ENCODE results near the gene CSNK1D.

CSNK1D gene

GRCh38 chr17:82304826-82305726 is 31.6 kb upstream of the CSNK1D start:
- Histone ChIP-seq H3K4me1 (ENCODE audit: insufficient read depth, low read length) (no peaks in the 10 kb centered on the region), H3K4me3 (ENCODE audit: low read depth in 1 of 2, low read length in 2 of 2) (no peak overlapping the region), H3K27ac (ENCODE audit: low read depth, low read length) (no peak overlapping the region), H3K9me3 (ENCODE audit: low read length) (no peaks in the 10 kb centered on the region), H3K36me3 (ENCODE audit: insufficient read depth, low read length) (no peaks in the 10 kb centered on the region), H3K27me3 (ENCODE audit: control insufficient read depth in 1 of 2, insufficient read depth in 2 of 2, low read length in 2 of 2) (peaks cover 0 to 10% of the 10 kb centered on the region in 2 donors), H3K9ac (ENCODE audit: low read length) (no peak overlapping the region)

- no peaks in the 10 kb centered on the region for H3K4me1 ChIP-seq (ENCODE audit: insufficient read depth, low read length)
- no peak overlapping the region for H3K4me3 ChIP-seq (ENCODE audit: low read depth in 1 of 2, low read length in 2 of 2)
- no peak overlapping the region for H3K9ac ChIP-seq (ENCODE audit: low read length)
- H3K27ac ChIP-seq (ENCODE audit: low read depth, low read length): no peak overlapping the region
- peaks cover 0 to 4% of the 10 kb centered on the region in 2 donors for H3K27me3 ChIP-seq (ENCODE audit: control insufficient read depth in 1 of 2, insufficient read depth in 2 of 2, low read length in 2 of 2)
- no peaks in the 10 kb centered on the region for H3K9me3 ChIP-seq (ENCODE audit: low read length)
- H3K36me3 ChIP-seq (ENCODE audit: insufficient read depth, low read length): no peaks in the 10 kb centered on the region
Observed at GRCh38 chr17:82303944-82304808, 30.7 kb upstream of the CSNK1D start.

GRCh38 chr17:82302991-82303943 is 29.8 kb upstream of the CSNK1D start:
- Histone ChIP-seq H3K36me3 (ENCODE audit: insufficient read depth, low read length) (no peaks in the 10 kb centered on the region), H3K4me1 (ENCODE audit: insufficient read depth, low read length) (peaks cover 8% of the 10 kb centered on the region), H3K27me3 (ENCODE audit: control insufficient read depth in 1 of 2, insufficient read depth in 2 of 2, low read length in 2 of 2) (no peaks in the 10 kb centered on the region), H3K27ac (ENCODE audit: low read depth, low read length) (no peak overlapping the region), H3K9ac (ENCODE audit: low read length) (no peak overlapping the region), H3K4me3 (ENCODE audit: low read depth in 1 of 2, low read length in 2 of 2) (no peak overlapping the region), H3K9me3 (ENCODE audit: low read length) (no peaks in the 10 kb centered on the region)

DNA sequence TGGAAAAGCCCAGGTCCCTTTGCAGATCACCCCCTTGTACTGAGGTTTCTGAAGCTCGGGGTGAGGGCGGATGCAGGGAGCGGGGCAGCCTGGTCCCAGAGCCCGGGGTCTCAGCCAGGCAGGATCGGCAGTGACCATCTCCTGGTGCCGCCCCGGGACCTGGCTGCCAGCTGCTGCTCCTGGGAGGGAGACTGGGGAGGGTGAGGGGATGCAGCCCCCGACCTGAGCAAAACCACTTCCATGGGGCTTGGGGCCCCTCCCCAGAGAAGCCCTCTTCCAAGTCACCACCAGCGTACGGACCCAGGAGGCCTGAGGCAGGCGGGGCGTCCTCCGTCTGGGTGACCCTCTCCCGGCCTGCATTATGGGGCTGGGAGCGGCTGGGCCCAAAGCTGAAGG is 29.1 kb upstream of the CSNK1D start:
- H3K4me3 ChIP-seq (ENCODE audit: low read depth in 1 of 2, low read length in 2 of 2): no peak overlapping the region
- peaks cover 11% of the 10 kb centered on the region for H3K4me1 ChIP-seq (ENCODE audit: insufficient read depth, low read length)
- no peaks in the 10 kb centered on the region for H3K36me3 ChIP-seq (ENCODE audit: insufficient read depth, low read length)
- no peak overlapping the region for H3K9ac ChIP-seq (ENCODE audit: low read length)
- no peaks in the 10 kb centered on the region for H3K27me3 ChIP-seq (ENCODE audit: control insufficient read depth in 1 of 2, insufficient read depth in 2 of 2, low read length in 2 of 2)
- H3K9me3 ChIP-seq (ENCODE audit: low read length): no peaks in the 10 kb centered on the region
- H3K27ac ChIP-seq (ENCODE audit: low read depth, low read length): no peak overlapping the region

- Histone ChIP-seq H3K27me3 (ENCODE audit: control insufficient read depth in 1 of 2, insufficient read depth in 2 of 2, low read length in 2 of 2) (no peaks in the 10 kb centered on the region), H3K36me3 (ENCODE audit: insufficient read depth, low read length) (no peaks in the 10 kb centered on the region), H3K27ac (ENCODE audit: low read depth, low read length) (no peak overlapping the region), H3K9me3 (ENCODE audit: low read length) (no peaks in the 10 kb centered on the region), H3K9ac (ENCODE audit: low read length) (no peak overlapping the region), H3K4me1 (ENCODE audit: insufficient read depth, low read length) (peaks cover 16% of the 10 kb centered on the region), H3K4me3 (ENCODE audit: low read depth in 1 of 2, low read length in 2 of 2) (no peak overlapping the region)
Observed at GRCh38 chr17:82301916-82302567, 28.5 kb upstream of the CSNK1D start.

DNA sequence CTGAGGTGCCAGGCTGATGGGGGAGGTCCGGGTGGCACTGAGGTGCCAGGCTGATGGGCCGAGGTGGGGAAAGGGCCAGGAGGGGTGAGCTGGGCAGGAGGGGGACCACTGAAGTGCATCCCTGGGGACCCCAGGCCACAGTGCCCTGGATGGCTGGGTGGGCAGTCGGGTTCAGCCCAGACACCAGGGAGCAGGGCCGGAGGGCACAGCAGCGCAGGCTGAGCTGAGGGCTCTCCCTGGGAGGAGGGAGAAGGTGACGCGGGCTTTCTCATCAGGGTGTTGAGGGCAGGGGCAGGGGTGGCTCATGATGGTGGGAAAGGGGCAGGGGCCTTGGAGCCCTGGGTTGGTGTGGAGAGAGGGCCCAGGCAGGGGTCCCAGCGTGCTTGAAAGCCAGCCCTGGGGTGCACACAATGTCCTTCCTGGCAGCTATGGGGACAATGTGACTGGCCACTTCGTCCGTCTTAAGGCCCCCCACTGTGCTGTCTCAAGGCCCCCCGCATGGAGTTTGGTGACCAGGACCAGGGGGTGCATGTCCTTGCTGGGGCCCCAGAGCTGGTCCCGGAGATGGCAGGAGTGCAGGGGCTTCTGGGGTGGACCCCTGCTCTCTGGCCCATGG is 27.9 kb upstream of the CSNK1D start:
- no peak overlapping the region for H3K4me3 ChIP-seq (ENCODE audit: low read depth in 1 of 2, low read length in 2 of 2)
- no peak overlapping the region for H3K27ac ChIP-seq (ENCODE audit: low read depth, low read length)
- peaks cover 18% of the 10 kb centered on the region for H3K4me1 ChIP-seq (ENCODE audit: insufficient read depth, low read length)
- H3K36me3 ChIP-seq (ENCODE audit: insufficient read depth, low read length): no peaks in the 10 kb centered on the region
- H3K27me3 ChIP-seq (ENCODE audit: control insufficient read depth in 1 of 2, insufficient read depth in 2 of 2, low read length in 2 of 2): no peaks in the 10 kb centered on the region
- no peaks in the 10 kb centered on the region for H3K9me3 ChIP-seq (ENCODE audit: low read length)
- H3K9ac ChIP-seq (ENCODE audit: low read length): no peak overlapping the region

GRCh38 chr17:82300707-82301270 is 27.3 kb upstream of the CSNK1D start:
- Histone ChIP-seq H3K9me3 (ENCODE audit: low read length) (no peaks in the 10 kb centered on the region), H3K27me3 (ENCODE audit: control insufficient read depth in 1 of 2, insufficient read depth in 2 of 2, low read length in 2 of 2) (no peaks in the 10 kb centered on the region), H3K27ac (ENCODE audit: low read depth, low read length) (no peak overlapping the region), H3K9ac (ENCODE audit: low read length) (no peak overlapping the region), H3K4me3 (ENCODE audit: low read depth in 1 of 2, low read length in 2 of 2) (no peak overlapping the region), H3K36me3 (ENCODE audit: insufficient read depth, low read length) (no peaks in the 10 kb centered on the region), H3K4me1 (ENCODE audit: insufficient read depth, low read length) (peaks cover 18% of the 10 kb centered on the region)

GRCh38 chr17:82300228-82300627 is 26.7 kb upstream of the CSNK1D start:
- no peaks in the 10 kb centered on the region for H3K36me3 ChIP-seq (ENCODE audit: insufficient read depth, low read length)
- no peak overlapping the region for H3K9ac ChIP-seq (ENCODE audit: low read length)
- no peak overlapping the region for H3K27ac ChIP-seq (ENCODE audit: low read depth, low read length)
- H3K27me3 ChIP-seq (ENCODE audit: control insufficient read depth in 1 of 2, insufficient read depth in 2 of 2, low read length in 2 of 2): no peaks in the 10 kb centered on the region
- H3K9me3 ChIP-seq (ENCODE audit: low read length): no peaks in the 10 kb centered on the region
- H3K4me3 ChIP-seq (ENCODE audit: low read depth in 1 of 2, low read length in 2 of 2): no peak overlapping the region
- peaks cover 18% of the 10 kb centered on the region for H3K4me1 ChIP-seq (ENCODE audit: insufficient read depth, low read length)

DNA sequence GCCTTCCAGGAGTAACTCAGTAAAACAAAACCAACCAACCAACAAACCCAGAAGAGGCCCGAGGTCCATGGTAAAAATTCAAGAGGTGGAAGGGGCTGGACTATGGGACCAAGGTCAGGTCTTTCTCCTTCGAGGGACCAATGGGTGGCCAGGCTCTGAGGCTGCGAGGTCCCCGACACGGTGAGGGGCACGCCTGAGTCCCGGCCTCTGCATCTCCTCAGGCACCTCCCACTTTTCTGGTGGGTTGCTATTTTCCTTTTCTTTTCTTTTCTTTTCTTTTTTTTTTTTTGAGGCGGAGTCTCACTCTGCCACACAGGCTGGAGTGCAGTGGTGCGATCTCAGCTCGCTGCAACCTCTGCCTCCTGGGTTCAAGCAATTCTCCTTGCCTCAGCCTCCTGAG is 26.0 kb upstream of the CSNK1D start:
- H3K4me1 ChIP-seq (ENCODE audit: insufficient read depth, low read length): peaks cover 26% of the 10 kb centered on the region
- H3K27ac ChIP-seq (ENCODE audit: low read depth, low read length): no peak overlapping the region

More for the DNA sequence above, 26.0 kb upstream of the CSNK1D start:
- Histone ChIP-seq H3K27me3 (ENCODE audit: control insufficient read depth in 1 of 2, insufficient read depth in 2 of 2, low read length in 2 of 2) (no peaks in the 10 kb centered on the region), H3K4me3 (ENCODE audit: low read depth in 1 of 2, low read length in 2 of 2) (no peak overlapping the region), H3K9me3 (ENCODE audit: low read length) (no peaks in the 10 kb centered on the region), H3K9ac (ENCODE audit: low read length) (no peak overlapping the region), H3K36me3 (ENCODE audit: insufficient read depth, low read length) (no peaks in the 10 kb centered on the region)
